Upper lobe of left lung (tissue), 6 donors: Measurements from ENCODE around the gene EXOC7. TPM values are rescaled to one million over a fixed set of nuclear protein-coding genes. Genes with fewer than 3 reads are reported as not detected.

Experiments used
- ATAC-seq, 2 donors: fragments of 200-7000 bp; cut with Tn5 transposase; one replicate each; pipeline ENCODE4 v1.9.1; 2022; ENCODE audit warnings: mild to moderate bottlenecking in 2 of 2, moderate library complexity in 2 of 2; ENCODE audit not compliant: low FRiP score in 2 of 2
- DNase-seq, 2 donors: peaks; one replicate each; pipeline ENCODE4 v3.0.0-alpha.2; 2019 to 2020
- H3K27ac ChIP-seq, 4 donors: fragments of 200-600 bp; sonication (generic); one replicate each; pipeline ENCODE4 v1.5.1; 2016 to 2019
- H3K27me3 ChIP-seq, 4 donors: fragments of 200-600 bp; sonication (generic); one replicate each; pipeline ENCODE4 v1.5.1; 2017 to 2019
- H3K36me3 ChIP-seq, 4 donors: fragments of 200-600 bp; sonication (generic); one replicate each; pipeline ENCODE4 v1.5.1; 2016 to 2019
- H3K4me1 ChIP-seq, 4 donors: fragments of 200-600 bp; sonication (generic); one replicate each; pipeline ENCODE4 v1.5.1; 2018 to 2019
- H3K4me3 ChIP-seq, 4 donors: fragments of 200-600 bp; sonication (generic); one replicate each; pipeline ENCODE4 v1.5.1; 2017 to 2019; ENCODE audit warnings: mild to moderate bottlenecking in 2 of 4, moderate library complexity in 1 of 4
- H3K9me3 ChIP-seq, 4 donors: fragments of 200-600 bp; sonication (generic); one replicate each; pipeline ENCODE4 v1.5.1; 2018 to 2019
- EP300 ChIP-seq, 4 donors: sonication (generic); formaldehyde crosslinking; IDR thresholded peaks; one replicate each; pipeline ENCODE4 v1.5.1; 2017; ENCODE audit warnings: antibody characterized with exemption in 4 of 4, control low read depth in 2 of 4
- POLR2A ChIP-seq, 4 donors: fragments of 450-650 bp; IDR thresholded peaks; one replicate each; pipeline ENCODE4 v1.5.1; 2016 to 2017; ENCODE audit warnings: antibody characterized with exemption in 4 of 4, mild to moderate bottlenecking in 2 of 4
- POLR2AphosphoS5 ChIP-seq, 2 donors: sonication (generic); formaldehyde crosslinking; IDR thresholded peaks; one replicate each; pipeline ENCODE4 v1.5.1; 2017; ENCODE audit warnings: antibody characterized with exemption in 2 of 2
- WGBS, 2 donors: methylation state at CpG; one replicate each; pipeline ENCODE4 v1.1.5; 2017 to 2018; 5-methylcytosine and 5-hydroxymethylcytosine counted together
- total RNA-seq, 6 donors: library from RNA; depleted of rRNA in 4 of 6; stranded (reverse); fragments of >200 nt in 4 of 6; gene quantifications; one replicate each; pipeline versions ENCODE4 v1.1.0 to v1.2.1, GENCODE V29; 2016 to 2021
- TF ChIP-seq, protein P1 (sequence below), 6 experiments: fragments of 450-650 bp in 4 of 6; fragments of 200-600 bp in 2 of 6; sonication (generic) in 2 of 6; IDR thresholded peaks; one replicate each; pipeline ENCODE4 v1.5.1; 2016 to 2019; ENCODE audit warnings: antibody characterized with exemption in 6 of 6
- donor health status: DM: no; HTN: no; CAD: no; lungs with moderate emphysema.
- donor health status: DM: no; HTN: yes; CAD: no; lungs with severe emphysema.

EXOC7 gene
- total RNA-seq, 6 donors from 2014 or later: 69.4 to 233 (median 103) TPM

DNA sequence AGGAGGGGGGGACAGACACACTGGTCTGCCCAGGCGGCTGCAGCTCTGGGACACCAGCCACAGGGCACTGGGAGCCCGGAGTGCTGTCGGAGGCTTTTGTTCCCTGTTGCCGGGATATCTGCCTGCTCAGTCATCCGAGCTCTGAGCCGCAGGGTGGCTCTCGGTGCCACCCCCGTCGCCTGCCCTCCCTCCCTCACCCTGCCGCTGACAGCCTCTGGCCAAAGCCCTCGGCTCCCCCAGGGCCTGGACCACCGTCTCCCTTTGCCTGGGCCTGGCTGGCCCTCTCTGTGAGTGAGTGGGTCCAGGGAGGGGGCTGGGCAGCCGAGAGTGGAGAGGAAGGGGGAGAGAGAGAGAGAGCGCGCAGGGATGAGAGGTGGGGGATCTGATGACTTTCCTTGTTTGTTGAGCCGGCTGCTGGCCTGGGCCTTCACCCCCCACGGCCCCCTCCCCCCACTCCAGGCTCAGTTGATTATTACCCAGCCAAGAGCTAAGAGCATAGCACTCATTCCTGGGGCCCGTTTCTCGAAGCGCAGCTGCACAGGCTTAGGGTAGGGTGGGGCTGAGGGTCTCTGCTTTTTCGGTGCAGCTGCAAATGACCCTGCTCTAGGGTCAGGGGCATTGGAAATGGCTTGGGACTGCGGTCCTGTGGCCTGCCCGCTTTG is 34.8 kb upstream of the EXOC7 start:
- Histone ChIP-seq H3K9me3 (no peaks in the 10 kb centered on the region), H3K27ac (no peak overlapping the region), H3K27me3 (peaks cover 3 to 19% (median 12%) of the 10 kb centered on the region in 4 donors), H3K36me3 (no peaks in the 10 kb centered on the region), H3K4me1 (peaks cover 25 to 61% (median 37%) of the 10 kb centered on the region in 4 donors), H3K4me3 (peak overlapping the region in 2 of 4 donors; percentile 50 to 53)
- no peak for TF ChIP-seq POLR2AphosphoS5 (IDR thresholded peaks at IDR 0.05)
- no peak for TF ChIP-seq EP300 (IDR thresholded peaks at IDR 0.05)
- no peak for TF ChIP-seq POLR2A (IDR thresholded peaks at IDR 0.05)
- TF ChIP-seq, protein P1, sequence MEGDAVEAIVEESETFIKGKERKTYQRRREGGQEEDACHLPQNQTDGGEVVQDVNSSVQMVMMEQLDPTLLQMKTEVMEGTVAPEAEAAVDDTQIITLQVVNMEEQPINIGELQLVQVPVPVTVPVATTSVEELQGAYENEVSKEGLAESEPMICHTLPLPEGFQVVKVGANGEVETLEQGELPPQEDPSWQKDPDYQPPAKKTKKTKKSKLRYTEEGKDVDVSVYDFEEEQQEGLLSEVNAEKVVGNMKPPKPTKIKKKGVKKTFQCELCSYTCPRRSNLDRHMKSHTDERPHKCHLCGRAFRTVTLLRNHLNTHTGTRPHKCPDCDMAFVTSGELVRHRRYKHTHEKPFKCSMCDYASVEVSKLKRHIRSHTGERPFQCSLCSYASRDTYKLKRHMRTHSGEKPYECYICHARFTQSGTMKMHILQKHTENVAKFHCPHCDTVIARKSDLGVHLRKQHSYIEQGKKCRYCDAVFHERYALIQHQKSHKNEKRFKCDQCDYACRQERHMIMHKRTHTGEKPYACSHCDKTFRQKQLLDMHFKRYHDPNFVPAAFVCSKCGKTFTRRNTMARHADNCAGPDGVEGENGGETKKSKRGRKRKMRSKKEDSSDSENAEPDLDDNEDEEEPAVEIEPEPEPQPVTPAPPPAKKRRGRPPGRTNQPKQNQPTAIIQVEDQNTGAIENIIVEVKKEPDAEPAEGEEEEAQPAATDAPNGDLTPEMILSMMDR (IDR thresholded peaks at IDR 0.05): no peak
- peak in 1 of 2 donors; percentile 4 for ATAC-seq
- no peak for DNase-seq
- 48 to 73% methylated on average over 7 to 22 of the region's 23 CpGs for WGBS, 2 donors

DNA sequence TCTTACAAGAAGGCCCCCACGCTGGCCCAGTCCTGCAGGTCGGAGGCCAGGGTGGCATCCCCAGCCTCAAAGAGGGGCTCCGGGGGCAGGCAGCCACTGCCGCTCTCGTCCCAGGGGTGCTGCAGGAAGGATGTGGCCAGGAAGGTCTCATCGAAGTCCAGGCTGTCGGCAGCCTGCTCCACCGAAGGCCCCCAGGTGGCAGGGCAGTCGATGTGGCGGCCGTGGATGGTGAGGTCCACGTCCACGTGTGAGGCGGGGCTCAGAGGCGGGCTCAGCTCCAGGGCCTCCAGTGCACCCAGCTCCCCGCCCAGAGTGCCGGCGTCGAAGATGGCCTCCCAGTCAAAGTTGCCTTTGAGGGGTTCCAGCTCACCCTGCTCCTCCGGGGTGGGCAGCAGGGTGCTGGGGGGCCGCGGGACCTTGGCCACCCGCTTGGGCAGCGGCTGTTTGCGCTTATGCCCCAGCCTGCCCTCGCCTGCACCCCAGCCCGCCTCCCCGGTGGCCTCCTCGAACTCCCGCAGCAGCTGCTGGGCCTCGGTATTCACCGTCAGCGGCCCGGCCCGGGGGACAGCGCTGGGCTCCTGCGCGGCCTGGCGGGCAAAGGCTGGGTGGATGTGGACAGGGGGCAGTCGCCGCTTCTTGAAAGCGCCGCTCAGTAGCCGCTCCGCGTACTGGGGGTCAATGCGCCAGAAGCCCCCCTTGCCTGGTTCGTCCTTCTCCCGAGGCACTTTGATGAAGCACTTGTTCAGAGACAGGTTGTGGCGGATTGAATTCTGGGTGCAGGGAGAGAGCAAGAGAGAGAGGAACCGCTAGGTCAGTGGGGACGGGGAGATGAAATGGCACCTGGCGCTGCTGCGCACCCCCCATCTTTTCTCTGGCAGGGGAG is 34.0 kb upstream of the EXOC7 start:
- Histone ChIP-seq H3K4me1 (peaks cover 25 to 65% (median 37%) of the 10 kb centered on the region in 4 donors), H3K27ac (no peak overlapping the region), H3K9me3 (no peaks in the 10 kb centered on the region), H3K4me3 (peak overlapping the region in 2 of 4 donors; percentile 50 to 53), H3K36me3 (no peaks in the 10 kb centered on the region), H3K27me3 (peaks cover 3 to 19% (median 12%) of the 10 kb centered on the region in 4 donors)
- 76 to 85% methylated on average over 28 to 37 of the region's 54 CpGs for WGBS, 2 donors
- DNase-seq: peak in 1 of 2 donors; percentile 83
- no peak for ATAC-seq
- TF ChIP-seq, protein P1 (IDR thresholded peaks at IDR 0.05): no peak
- no peak for TF ChIP-seq POLR2AphosphoS5 (IDR thresholded peaks at IDR 0.05)
- TF ChIP-seq POLR2A (IDR thresholded peaks at IDR 0.05): no peak
- no peak for TF ChIP-seq EP300 (IDR thresholded peaks at IDR 0.05)

DNA sequence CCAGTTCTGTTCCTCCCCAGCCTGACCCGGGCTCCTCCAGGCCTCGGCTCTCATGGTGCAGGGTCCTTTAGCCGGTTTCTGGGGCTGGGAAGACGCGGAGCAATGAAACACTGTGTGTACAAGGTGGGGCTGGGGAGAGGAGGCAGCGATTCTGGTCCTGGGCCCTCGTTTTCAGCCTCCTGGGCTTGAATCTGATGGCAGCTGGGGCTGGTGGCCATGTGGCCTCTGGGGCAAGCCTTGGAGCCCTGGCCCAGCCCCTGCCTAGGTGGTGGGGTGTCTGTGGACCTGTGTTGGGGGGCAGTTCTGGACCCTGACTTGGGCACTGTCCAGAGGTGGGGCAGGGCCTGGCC is 33.4 kb upstream of the EXOC7 start:
- H3K27me3 ChIP-seq: peaks cover 3 to 19% (median 12%) of the 10 kb centered on the region in 4 donors
- 90 to 94% methylated on average over 5 to 7 of the region's 7 CpGs for WGBS, 2 donors

DNA sequence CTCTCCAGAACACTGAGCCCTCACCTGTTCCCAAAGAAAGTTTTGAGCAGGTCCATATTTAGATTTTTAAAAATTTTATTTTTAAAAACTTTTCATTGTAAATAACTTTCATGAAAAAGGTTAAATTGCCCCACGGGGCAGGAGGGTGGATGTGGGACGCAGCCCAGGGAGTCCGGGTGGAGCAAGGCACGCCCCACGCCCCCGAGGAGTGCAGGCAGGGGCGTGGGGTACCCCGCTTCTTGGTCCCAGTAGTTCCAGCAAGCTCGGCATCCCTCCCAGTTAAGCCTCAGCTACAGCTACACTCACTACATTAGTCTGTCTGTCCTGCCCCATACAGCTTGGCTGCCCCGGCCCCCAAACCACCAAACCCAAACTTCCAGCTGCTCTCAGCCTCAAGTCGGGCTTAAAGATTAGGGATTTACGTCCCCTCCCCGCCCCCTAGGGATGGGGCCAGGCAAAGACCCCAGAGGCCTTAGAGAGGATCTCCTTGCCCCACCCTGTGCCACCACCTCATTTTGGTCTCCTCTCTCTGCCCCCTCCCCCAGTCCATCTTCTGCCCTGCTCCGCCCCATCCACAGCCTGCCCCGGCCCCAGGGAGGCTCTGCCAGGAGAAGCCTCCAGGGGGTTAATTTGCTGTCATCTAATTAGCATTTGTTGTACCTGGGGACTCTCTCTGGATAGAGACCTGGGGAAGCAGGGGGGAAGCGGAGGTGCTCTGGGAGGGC is 32.9 kb upstream of the EXOC7 start:
- Histone ChIP-seq H3K27ac (no peak overlapping the region), H3K36me3 (no peaks in the 10 kb centered on the region), H3K4me3 (no peak overlapping the region), H3K9me3 (no peaks in the 10 kb centered on the region), H3K27me3 (peaks cover 3 to 19% (median 12%) of the 10 kb centered on the region in 4 donors), H3K4me1 (peaks cover 17 to 59% (median 30%) of the 10 kb centered on the region in 4 donors)
- ATAC-seq (no peak), DNase-seq (no peak)
- 79 to 83% methylated on average over 10 to 16 of the region's 16 CpGs for WGBS, 2 donors
- TF ChIP-seq, protein P1 (IDR thresholded peaks at IDR 0.05): no peak

More for the DNA sequence above, 33.4 kb upstream of the EXOC7 start:
- TF ChIP-seq POLR2AphosphoS5 (IDR thresholded peaks at IDR 0.05): no peak
- no peak for TF ChIP-seq POLR2A (IDR thresholded peaks at IDR 0.05)
- TF ChIP-seq, protein P1 (IDR thresholded peaks at IDR 0.05): no peak
- no peak for TF ChIP-seq EP300 (IDR thresholded peaks at IDR 0.05)
- H3K4me3 ChIP-seq: no peak overlapping the region
- H3K4me1 ChIP-seq: peaks cover 22 to 65% (median 34%) of the 10 kb centered on the region in 4 donors
- ATAC-seq (no peak), DNase-seq (no peak)
- no peaks in the 10 kb centered on the region for H3K9me3 ChIP-seq
- H3K27ac ChIP-seq: no peak overlapping the region
- H3K36me3 ChIP-seq: no peaks in the 10 kb centered on the region
